GM21447 (cell line): ENCODE data around the gene SARDH.

Source experiments
- ATAC-seq: cut with Tn5 transposase; IDR thresholded peaks from one replicate; pipeline ENCODE4 v1.9.1; 2021; ENCODE audit not compliant: unreplicated experiment

The SARDH gene

DNA sequence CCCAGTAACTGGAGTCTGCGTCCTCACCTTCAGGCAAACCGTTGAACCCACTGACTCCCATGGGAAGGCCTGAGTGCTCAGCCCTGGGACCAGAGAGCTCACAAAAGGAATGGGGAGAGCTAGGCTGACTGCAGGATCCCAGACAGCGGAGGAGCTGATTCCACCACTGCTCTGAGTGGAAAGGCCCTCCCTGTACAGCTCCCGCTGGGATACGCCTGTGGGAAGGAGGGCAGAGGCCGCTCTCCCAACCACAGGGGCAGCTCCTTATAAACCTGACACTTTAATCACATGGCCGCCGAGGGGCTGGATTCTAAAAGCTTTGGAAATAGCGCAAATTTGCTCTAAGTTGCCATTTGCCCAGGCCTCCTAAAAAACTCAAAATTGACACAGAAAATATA, 64.9 kb downstream of the SARDH start:
- no peak for ATAC-seq

DNA sequence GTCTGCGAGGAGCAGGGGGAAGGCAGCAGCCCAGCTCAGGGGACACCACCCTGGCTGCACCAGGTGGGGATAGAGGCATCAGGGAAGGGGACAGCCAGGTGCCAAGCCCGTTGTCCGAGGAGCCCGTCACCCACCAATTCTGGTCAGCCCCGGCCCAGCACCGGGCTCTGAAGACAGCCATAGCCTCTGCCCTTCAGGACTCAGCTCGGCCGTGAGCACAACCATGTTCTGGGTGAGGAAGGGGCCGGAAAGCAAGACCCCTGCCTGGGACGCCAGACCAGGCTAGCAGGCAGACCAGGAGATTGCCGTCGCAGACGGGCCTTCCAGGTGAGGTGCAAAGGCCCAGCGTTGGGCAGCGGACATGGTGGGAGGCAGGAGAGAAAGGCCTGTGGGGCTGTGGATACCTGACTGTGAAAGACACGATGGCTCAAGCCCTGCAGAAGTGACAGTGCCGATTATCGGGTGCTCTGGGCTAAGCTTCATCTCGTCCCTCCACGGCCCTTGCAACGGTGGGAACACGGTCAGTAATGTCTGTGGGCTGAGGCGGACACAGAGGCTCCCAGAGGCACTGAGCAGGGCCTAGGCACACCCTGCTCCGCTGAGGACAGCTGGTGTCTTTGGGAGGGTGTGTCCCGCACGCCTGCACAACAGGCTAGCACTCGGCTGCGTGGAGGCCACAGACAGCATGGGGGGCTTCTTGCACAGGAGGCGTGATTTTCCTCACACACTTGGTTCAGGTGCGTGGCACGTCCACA, 65.5 kb downstream of the SARDH start:
- no peak for ATAC-seq

DNA sequence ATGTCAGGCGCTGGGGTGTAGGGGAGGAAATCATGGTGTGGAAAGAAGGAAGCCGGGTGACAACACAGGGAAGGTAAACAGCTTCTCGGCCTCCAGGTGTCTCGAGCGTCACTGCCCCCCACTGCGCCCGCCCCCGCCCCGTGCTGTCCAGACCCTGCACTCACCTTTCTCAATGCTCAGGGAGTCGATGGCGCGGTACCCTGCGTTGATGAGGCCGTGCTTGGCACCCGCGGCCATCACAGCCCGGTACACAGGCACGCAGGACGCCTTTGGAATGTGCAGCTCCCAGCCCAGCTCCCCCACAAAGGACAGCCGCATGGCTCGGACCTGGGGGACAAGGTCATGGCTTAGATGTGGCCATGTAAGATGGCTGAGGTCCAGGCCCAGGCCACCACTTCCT, 66.8 kb downstream of the SARDH start:
- no peak for ATAC-seq

DNA sequence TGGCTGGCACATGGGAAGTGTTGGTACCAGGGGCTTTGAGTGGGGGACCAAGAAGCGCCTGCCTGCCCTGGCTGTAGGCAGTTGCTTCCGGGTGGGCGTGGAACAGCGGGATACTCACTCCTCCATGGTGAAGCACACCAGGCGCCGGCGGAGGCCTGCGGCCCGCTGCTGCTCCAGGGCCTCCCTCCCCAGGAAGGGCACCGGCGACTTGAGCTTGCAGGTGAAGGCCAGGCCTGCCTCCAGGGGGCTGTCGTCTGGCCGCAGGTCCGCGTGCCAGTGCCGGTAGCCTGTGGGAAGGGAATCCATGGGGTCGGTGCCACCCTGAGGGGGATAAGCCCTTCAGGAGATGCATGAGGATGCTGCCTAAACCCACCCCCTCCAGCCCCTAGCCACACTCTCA, 67.7 kb downstream of the SARDH start:
- ATAC-seq = no peak

DNA sequence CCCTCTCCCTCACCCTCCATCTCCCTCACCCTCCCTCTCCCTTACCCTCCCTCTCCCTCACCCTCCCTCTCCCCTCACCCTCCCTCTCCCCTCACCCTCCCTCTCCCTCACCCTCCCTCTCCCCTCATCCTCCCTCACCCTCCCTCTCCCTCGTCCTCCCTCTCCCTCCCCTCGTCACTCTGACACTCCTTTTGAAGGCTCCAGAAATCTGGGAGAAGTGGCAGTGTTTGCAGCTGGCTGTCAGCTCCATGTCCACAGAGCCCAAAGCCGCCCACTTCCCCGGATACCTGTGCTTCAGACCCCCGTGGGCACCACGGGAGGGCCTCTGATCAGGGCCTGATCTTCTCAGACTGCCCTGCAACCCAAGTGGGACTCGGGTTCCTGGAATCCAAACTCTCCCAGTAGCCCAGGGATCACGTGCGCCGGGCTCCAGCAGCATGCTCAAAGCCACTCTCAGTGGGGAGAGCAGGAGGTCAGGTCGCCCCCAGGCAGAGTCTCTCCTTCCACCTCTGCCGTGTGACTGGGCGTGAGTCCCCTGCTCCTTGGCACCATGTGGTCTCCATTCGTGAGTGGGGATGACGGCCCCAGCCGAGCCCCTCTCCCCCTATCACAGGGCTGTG, 68.9 kb downstream of the SARDH start:
- ATAC-seq = no peak

DNA sequence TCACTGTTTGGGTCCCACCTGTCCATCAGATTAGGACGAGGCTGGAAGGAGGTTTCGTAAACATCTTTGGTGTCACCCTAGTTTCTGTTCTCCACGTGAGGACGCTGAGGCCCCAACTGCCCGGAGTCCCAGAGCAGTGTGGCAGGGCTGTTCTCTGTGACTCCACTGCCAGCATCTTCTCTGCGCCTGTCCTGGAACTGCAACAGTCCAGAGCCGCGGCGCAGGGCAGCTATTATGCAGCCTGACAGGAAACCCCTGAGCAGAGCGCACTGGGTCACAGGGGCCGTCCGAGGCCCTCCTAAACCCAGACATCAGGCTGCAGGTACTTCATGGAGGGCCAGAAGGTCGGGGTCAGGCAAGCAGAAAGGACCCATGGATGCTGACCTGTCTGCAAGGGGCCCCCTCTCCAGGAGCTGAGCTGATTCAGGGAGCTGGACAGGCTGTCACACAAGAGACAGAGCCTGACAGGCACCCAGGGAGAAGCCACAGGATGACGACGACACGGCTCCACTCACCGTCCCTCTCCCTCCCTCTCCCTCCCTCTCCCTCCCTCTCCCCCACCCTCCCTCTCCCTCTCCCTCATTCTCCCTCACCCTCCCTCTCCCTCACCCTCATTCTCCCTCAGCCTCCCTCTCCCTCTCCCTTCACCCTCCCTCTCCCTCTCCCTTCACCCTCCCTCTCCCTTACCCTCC, 70.2 kb downstream of the SARDH start:
- no peak for ATAC-seq

DNA sequence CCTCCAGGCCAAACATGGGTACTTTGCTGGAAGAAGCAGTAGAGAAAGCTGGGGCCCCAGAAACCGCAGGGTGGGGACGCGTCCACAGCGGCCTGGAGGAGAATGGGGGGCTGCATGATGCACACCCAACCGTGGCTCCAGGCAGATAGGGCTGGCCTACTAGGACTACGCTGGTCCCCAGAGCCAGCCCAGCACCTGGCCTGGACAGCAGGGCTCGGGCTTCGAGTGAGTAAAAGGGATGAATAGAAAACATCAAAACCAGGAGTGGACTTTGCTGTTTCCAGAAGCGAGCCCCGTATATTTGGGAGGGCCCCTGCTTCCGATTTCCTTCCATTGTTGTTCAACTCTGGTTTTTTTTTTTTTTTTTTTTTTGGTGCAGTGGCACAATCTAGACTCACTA, 71.3 kb downstream of the SARDH start:
- ATAC-seq = no peak

DNA sequence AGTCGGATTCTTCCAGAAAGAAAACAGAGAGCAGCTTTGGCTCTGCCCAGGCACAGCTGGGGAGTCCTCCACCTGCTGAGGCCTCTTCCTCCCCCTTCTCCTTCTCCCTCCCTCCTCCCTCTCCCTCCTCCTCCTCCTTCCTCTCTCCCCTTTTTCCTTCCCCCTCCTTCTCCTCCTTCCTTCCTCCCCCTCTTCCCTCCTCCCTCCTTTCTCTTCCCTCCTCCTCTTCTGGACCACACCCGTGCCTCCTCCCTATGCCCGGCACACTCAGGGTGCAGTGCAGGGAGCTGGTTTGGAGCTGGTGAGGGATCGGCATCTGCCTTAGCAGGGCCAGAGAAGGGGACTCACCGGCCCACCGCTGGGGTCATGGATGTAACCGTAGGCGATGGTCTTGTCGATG, 71.8 kb downstream of the SARDH start:
- ATAC-seq = no peak

DNA sequence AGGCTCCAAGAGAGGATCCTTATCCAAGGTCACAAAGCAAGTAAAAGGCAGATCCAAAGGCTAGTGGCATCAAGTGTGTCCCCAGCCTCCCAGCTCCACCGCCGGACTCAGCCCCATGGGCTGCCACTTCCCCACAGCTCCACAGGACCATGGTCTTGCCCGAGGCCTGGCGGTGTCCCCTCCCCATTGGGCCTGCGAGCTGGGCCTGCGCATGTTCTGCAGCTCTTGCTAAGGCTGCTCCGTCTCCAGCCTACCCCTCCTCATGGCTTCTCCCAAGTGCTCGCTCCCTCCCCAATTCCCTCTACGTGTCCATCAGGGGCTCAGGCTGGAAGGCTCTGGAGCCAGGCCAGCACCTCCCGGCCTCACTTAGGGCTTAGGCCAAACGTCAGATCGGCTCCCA, 72.6 kb downstream of the SARDH start:
- no peak for ATAC-seq

DNA sequence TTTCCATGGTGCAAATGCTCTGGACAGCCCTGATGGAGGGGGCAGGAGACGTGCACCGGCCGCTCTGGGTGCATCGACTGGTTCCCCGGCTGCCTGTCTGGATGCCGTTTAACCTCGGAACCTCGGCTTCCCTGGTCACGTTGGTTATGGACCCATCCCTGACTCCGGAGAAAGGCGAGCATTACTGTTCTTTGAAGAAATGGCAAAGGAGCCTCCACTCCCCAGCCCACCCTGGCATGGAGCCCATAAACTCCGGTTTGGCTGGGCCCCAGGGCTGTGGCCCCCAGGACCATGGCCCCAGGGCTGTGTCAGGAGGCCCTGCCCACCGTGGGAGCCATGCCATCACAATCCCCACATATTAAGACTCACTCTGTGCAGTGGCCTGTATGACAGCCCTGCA, 73.1 kb downstream of the SARDH start:
- ATAC-seq = no peak

DNA sequence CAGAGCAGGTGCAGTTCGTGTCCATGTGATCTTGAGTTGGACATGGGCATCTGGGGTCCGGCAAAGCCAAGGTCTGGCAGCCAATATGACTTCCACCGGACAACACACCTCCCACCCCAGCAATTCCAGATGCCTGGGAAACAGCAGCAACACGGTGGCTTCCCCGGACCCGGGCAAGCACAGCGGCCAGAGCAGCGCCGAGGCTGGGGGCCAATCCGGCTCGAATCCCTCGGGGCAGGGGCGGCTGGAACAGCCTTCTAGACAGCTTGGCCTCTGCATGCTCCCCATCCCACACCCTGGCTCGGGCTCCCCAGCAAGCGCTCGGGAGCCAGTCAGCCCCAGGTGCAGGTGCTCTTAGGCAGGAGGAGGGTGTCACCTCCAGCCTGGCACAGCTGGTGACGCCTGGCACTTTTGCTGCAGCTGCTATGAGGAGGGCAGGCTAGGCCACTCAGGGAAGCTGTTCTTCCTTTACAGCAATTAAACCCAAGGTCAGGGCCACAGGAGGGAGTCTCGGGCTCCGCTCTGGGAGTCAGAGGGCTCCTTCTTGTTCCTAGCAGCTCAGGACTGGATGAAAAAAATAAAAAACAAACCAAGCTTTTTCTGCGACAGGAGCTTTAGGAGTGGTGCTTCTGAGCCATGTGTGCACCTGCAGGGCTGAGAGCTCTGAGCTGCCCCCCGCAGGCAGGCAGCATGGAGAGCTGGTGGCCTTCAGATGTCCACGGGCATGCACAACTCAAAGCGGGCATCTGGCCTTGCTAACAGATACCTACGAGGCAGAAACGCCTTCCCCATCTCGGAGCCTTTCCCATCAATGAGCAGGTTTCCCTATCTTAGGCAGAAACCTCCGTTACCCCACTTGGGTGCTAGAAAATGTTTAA, 73.7 kb downstream of the SARDH start:
- no peak for ATAC-seq

DNA sequence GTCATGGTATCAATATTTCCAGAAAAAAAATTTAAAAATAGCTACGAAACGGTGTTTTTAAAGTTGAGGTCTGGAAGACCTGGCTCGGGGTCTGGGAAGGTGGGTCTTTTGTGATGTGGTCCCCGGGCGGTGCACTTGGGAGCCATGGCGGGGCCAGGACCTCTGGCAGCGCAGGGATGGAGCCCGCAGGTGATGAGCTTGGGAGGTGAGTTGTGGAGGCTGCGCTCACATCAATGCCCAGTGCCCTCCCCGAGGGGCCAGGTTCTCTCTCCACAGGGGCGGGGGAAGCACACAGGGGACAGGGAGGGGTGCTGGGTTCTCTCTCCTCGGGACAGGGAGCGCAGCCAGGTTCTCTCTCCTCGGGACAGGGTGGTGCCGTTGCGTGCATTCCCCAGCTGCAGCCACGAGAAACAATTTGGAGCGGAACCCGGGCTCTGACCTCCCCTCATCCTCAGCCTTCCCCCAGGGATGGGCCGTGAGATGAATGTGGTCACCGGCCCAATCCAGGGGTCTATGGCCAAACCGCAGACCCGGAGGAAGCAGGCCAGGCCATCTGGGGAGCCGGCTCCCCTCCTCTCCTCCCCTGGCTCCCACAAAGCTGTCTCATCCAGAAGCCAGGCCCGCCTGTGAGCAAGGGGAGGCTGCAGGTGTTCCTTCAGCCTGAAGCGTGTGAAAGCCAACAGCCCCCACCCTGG, 76.2 kb downstream of the SARDH start:
- no peak for ATAC-seq

DNA sequence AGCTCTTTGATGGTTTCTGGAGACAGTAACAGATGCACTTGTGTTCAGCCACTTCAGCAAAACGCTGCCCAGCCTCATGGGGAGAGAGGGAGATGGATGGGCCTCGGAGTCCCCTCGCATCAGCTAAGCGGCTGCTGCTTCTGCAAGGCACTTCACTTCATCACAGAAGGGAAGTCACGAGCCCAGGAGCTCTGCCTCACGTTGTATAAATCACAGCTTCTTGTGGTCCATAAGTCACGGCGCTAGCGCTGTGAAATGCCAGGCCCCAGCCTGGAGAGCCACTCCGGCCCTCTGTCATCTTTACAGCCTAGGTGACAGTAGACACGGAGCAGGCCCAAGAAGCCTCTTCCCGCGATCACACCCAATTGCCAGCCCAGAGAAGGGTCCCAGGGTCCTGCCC, 78.6 kb downstream of the SARDH start:
- ATAC-seq = no peak

DNA sequence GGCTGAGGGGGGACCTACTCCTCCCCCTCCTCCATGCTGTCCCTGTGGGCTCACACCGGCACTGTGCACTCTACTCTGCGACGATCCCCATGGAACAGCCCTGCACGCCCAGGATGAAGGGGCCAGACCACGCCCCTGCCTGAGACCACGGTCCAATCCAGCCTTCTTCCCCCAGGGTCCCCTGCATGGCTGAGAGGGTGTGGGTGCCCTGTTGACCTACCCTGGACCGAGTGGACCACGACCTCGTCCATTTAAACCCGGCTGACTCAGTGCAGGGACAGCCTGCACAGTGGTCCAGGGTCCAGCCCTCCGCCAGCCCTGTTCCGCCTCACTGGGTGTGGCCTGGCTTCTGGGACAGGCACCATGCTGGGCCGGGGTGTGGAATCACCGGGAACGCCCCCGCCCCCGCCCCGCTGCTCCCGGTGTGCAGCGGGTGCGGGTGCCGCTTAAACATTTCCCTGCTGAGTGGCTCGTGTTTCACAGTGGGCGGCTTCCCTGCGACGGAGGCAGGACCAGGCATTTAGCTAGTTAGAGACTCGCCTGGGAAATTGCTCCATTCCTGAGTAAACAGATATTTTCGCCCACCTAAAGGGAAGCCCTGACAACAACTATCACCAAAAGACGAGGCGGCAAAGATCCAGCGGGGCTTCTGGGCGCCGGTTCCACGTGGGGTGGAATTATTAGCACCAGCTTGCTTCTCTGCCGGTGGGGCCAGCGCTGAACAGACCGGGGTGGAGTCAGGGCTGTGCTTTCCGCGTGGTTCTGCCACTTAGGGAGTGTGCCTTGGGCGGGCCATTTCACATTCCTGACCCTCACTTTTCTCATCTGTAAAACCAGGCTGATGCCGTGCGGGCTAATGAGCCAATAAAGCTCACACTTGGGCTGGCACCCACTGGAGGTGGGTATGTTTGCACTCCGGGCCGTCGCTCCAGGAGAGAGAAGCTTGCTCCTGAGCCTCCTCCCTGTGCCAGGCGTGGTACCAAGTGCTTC, 79.4 kb downstream of the SARDH start:
- ATAC-seq = no peak

DNA sequence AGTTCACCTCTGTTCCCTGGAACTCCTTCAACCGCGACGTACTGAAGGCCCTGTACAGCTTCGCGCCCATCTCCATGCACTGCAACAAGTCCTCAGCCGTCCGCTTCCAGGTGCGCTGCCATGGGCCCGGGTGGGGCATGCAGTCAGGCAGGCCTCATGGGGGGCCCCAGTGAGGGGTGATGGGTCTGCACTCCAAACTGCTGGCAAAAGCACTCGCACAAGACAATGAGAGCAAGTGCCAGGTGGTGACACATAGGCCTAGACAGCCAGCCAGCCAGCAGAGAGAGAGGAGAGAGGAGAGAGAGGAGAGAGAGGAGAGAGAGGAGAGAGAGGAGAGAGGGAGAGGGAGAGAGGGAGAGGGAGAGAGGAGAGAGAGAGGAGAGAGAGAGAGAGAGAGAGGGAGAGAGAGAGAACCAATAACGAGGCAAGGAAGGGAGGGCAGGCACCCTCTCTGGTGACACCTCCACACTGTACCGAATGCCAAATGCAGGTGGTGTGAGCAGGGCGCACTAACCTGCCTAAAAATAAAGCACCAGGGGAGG, 81.0 kb downstream of the SARDH start:
- ATAC-seq = no peak

DNA sequence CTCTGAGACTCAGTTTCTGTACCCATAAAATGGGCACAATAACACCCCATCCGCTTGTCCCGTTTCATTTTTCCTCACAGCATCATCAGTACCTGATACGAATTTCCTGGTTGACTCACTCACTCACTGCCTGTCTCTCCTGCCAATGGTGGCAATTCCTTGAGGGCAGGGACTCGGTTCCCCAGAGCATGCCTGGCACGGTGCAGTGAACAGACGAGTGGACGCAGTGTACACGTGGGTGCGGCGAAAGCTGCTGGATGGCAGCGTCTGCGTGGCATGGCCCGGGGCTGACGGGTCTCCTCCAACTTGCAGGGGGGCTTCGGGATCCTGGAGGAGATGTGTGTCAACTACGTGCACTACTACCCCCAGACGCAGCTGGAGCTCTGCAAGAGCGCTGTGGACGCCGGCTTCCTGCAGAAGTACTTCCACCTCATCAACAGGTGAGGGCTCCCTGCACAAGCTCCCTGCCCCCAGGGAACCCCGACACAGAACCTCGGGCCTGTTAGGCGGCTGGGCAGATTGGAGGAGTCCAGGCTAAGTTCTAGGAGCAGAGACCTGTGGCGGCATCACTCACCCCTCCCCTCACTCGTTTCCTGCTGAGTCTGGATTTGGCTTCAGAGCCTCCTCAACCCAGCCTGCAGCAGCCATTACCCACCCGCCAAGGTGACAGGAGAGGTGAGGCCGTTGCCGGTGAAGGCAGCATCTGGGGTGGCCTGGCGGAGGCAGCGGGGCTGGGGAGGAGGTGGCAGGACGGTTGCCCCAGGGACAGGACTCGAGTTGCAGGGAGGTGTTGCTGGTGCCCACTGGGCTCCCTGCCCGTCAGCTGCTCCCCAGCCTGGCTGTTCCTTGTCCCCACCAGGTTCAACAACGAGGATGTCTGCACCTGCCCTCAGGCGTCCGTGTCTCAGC, 81.7 kb downstream of the SARDH start:
- no peak for ATAC-seq

DNA sequence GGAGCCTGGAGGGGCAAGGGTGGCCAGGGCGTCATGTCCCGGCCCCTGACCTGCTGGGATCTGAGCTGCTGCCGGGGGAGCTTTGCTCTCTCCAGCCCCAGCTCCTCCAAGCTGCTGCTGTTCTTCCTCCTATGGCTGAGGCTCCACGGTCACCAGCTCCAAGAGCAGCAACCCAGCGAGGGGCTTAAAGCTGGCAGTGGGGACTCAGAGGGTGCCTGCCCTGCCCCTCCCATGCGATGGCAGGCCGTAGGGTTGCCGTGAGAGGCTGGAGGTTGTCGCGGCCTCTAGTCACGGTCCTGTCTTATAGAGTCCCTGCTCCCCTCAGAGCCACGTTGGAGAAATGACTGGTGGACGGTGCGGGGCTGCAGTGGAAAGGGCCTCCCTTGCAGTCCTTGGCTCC, 82.5 kb downstream of the SARDH start:
- ATAC-seq = no peak
